Coronary artery (tissue), 2 donors: Measurements from ENCODE around the gene NKTR.

Experiments used
- DNase-seq: peaks from one replicate; pipeline ENCODE4 v3.0.0-alpha.2; 2017; ENCODE audit warnings: low spot score
- H3K27ac ChIP-seq, 2 donors: fragments of 200-600 bp; sonication (generic); one replicate each; pipeline ENCODE4 v1.5.1; 2016 to 2019
- H3K4me3 ChIP-seq: fragments of 200-600 bp; sonication (generic); 2 replicates; pipeline ENCODE4 v1.5.1; 2016; ENCODE audit warnings: mild to moderate bottlenecking, moderate library complexity
- CTCF ChIP-seq: fragments of 200-600 bp; sonication (generic); IDR thresholded peaks from one replicate; pipeline ENCODE4 v1.5.1; 2019; ENCODE audit warnings: antibody characterized with exemption

NKTR gene

GRCh38 chr3:42686832-42687650 lies 86.6 kb downstream of the NKTR start:
- no peak overlapping the region for H3K4me3 ChIP-seq
- no peak overlapping the region for H3K27ac ChIP-seq
- TF ChIP-seq CTCF, result no peak
- DNase-seq, result no peak

DNA sequence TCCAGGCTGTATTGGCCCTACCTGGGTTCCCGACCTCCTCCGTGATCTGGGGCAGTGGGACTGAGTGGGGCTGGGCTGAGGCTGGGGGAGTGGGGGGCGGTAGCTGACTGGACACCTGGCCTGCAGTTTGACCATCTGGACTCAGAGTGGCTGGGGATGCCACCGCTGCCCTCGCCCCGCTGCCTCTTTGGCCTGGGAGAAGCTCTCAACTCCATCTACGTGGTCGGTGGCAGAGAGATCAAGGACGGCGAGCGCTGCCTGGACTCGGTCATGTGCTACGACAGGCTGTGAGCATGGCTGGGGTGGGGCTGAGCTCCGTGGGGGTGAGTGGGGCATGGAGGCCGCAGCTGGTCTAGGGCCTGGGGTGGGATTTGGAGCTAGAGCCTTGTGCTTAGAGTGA lies 87.5 kb downstream of the NKTR start:
- H3K4me3 ChIP-seq, result no peak overlapping the region
- no peak overlapping the region for H3K27ac ChIP-seq
- no peak for DNase-seq

GRCh38 chr3:42688487-42689420 lies 88.3 kb downstream of the NKTR start:
- Histone ChIP-seq H3K4me3 (no peak overlapping the region), H3K27ac (no peak overlapping the region)
- no peak for TF ChIP-seq CTCF
- DNase-seq, result no peak

More for the DNA sequence above, 87.5 kb downstream of the NKTR start:
- no peak for TF ChIP-seq CTCF

GRCh38 chr3:42689421-42690014 lies 89.0 kb downstream of the NKTR start:
- Histone ChIP-seq H3K4me3 (no peak overlapping the region), H3K27ac (no peak overlapping the region)
- DNase-seq, result no peak
- no peak for TF ChIP-seq CTCF

GRCh38 chr3:42690191-42690590 lies 89.7 kb downstream of the NKTR start:
- Histone ChIP-seq H3K4me3 (no peak overlapping the region), H3K27ac (no peak overlapping the region)
- no peak for TF ChIP-seq CTCF
- DNase-seq, result no peak

- Histone ChIP-seq H3K4me3 (no peak overlapping the region), H3K27ac (no peak overlapping the region)
- no peak for DNase-seq
- TF ChIP-seq CTCF, result no peak
Observed at GRCh38 chr3:42690766-42691680, 90.5 kb downstream of the NKTR start.
